GM18498 (cell line): Measurements from ENCODE around the gene RABL6.
"Not testable (repeated sequence)": the region's sequence is repeated elsewhere in the genome, so short reads cannot be mapped to it uniquely, and the experiment has no call there.

Experiments
- ATAC-seq: cut with Tn5 transposase; IDR thresholded peaks from one replicate; pipeline ENCODE4 v1.9.1; 2021; ENCODE audit warnings: mild to moderate bottlenecking, moderate library complexity; ENCODE audit not compliant: unreplicated experiment

The RABL6 gene, protein sequence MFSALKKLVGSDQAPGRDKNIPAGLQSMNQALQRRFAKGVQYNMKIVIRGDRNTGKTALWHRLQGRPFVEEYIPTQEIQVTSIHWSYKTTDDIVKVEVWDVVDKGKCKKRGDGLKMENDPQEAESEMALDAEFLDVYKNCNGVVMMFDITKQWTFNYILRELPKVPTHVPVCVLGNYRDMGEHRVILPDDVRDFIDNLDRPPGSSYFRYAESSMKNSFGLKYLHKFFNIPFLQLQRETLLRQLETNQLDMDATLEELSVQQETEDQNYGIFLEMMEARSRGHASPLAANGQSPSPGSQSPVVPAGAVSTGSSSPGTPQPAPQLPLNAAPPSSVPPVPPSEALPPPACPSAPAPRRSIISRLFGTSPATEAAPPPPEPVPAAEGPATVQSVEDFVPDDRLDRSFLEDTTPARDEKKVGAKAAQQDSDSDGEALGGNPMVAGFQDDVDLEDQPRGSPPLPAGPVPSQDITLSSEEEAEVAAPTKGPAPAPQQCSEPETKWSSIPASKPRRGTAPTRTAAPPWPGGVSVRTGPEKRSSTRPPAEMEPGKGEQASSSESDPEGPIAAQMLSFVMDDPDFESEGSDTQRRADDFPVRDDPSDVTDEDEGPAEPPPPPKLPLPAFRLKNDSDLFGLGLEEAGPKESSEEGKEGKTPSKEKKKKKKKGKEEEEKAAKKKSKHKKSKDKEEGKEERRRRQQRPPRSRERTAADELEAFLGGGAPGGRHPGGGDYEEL

DNA sequence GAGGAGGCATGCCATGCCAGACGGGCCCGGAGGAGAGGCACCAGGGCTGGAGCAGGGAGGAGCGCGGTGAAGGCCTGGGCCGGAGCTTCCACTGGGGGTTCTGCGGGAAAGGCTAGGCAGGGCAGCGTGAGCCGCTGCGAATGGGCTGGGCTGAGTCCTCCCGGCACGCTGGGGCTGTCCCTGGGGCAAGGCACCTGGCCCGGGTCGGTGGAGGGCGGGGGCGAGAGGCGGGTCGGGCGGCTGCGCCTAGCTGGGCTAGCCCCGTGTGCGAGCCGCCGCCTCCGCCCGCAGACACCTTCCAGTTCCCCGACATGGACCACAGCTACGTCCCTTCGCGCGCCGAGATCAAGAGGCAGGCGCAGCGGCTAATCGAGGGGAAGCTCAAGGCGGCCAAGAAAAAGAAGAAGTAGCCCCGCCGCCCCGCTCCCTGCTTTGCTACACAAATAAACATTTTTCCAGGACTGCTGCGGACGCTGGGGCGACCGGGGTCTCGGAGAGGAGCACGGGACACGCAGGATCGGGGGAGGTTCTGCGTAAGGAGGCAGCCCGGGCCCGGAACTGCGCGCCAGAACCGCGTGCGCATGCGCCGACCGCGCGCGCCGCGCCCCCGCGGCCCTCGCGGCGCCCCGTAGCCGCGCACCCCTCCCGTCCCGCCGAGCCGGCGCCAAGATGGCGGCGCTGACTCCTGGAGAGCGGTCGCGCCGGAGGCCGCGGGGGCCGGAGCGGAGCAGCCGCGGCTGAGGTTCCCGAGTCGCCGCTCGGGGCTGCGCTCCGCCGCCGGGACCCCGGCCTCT, at the start of gene RABL6:
Gene RABL6 (plus strand): TSS at position 668 of the 794 bp plus-strand sequence. CDS start 249 bp downstream, outside the sequence.
- peak; percentile 80 for ATAC-seq

DNA sequence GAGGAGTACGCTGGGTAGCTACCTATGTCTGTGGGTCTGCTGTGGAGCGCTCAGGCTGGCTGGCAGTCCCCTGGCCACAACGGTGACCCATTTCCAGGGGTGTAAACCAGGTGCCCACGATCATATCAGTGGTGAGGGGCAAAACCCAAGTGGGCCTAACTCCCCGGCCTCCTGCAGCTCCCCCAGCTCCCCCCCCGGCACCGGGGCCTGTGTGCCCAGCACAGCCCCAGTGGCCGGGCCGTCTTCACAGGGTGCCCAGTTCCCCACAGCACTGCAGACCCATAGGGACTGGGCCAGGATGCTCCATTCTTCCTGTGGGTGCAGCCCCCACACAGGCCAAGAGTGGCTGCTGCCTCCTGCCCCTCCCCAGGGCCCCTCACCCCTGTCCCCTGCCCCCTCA, 48.7 kb upstream of the RABL6 start:
- ATAC-seq, result no peak

DNA sequence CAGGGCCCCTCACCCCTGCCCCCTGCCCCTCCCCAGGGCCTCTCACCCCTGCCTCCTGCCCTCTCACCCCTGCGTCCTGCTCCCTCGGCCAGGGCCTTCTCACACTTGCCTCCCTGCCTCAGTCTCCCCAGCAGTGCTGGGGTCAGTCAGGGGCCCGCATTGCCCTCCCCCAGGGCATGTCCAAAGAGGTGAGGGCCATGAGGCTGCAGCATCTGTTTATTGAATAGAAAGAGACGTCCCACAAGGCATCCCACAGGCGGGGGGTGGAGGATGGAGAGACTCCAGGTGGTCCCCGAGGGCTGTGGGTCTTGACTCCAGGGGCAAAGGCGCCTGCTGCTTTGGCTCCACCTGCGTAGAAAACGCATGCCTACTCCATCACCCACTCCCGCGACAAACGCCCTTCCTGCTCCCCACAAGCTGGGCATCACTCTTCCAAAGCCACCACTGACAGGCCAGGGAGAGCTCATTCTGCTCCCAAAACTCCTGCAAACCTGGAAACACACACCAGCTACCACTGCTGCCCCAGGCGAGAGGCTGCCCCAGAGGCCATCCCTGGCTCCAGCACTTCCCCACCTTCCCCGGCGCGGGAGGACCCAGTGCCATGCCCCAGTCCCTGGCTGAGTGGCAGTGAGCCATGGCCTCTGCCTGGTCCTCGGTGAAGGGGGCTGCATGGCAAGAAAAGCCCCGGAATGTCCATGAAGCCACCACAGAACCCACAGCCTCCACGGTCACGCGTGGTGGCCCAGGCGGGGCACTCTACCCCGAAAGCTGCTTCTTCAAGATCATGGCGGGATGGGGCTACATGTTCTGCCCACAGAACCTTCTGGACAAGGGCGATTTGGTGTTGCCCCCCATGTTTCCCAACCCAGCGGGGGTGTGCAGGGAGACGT, 48.1 kb upstream of the RABL6 start:
- no peak for ATAC-seq

DNA sequence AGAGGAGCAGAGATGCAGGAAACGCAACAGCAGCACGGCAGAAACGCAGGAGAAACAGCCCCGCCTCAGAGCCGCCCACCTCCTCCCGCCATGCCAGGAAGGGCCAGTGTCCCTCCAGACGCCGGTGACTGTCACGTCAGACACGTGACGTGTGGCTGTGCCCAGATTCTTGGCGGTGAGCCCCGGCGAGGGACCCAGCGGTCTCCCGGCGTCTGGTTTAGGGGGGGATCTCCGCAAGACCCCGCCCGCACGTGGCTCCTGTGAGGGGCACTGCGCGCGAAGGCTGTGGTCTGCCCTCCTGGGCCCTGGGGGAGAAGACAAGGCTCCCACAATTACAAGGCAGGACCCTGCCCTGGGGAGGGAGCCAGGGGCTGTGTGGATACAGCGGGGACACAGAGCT, 47.3 kb upstream of the RABL6 start:
- ATAC-seq, result no peak

DNA sequence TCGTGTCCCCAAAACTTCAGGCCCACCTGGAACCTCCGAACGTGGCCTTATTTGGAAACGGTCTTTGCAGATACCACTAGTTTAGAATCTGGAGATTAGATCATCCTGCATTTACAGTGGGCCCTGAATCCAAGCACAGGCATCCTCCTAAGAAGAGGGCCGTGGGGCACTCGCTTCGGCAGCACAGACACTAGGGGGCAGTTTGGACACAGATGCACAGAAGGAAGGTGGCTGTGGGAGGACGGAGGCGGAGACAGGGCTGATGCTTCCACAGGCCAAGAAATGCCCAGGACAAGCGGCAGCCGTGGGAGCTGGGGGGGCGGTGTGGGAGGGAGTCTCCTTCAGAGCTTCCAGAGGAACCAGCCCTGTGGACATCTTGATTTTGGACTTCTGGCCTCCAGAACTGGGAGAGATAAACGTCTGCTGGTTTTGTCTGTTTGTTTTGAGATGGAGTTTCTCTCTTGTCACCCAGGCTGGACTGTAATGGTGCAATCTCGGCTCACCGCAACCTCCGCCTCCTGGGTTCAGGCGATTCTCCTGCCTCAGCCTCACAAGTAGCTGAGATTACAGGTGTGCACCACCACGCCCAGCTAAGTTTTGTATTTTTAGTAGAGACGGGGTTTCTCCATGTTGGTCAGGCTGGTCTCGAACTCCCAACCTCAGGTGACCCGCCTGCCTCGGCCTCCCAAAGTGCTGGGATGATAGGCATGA, 46.8 kb upstream of the RABL6 start:
- ATAC-seq, result not testable (repeated sequence)

DNA sequence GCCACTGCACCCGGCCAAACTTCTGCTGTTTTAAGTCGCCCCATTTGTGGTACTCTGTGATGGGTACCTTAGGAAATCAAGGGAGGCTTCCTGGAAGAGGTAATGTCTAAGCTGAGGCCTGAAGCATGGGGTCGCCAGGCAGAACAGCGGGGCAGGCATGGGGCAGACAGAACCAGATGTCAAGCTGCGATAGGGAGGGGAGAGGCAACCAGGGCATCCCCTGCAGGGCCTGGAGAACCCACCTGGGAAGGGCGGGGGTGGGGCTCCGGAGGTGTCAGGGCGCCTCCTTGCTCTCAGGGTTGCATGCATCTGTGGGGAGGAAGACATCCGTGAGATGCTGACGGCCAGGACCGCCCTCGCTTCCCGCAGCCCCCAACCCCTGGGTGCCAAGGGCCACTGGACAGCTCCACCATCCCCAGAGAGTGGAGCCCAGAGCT, 46.2 kb upstream of the RABL6 start:
- no peak for ATAC-seq

DNA sequence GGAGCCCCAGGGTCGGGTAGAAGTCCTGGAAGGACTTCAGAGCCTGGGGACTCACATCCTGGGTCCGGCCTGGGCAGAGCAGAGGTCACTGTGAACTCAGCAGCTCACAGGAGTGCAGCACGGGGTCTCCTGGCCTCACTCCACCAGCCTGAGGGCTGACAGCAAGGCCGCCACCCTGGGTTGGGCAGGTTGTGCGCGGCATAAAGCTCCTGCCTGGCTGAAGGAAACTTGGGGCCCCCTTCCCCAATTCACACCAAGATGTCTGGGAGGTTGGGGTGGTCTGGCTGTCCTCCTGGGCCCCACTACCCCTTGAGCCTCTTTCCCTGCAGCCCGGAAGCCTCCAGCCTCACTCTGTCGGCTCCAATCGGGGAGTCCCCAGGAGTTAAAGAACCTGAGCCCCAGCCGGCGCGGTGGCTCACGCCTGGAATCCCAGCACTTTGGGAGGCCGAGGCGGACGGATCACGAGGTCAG, 45.5 kb upstream of the RABL6 start:
- ATAC-seq, result no peak

DNA sequence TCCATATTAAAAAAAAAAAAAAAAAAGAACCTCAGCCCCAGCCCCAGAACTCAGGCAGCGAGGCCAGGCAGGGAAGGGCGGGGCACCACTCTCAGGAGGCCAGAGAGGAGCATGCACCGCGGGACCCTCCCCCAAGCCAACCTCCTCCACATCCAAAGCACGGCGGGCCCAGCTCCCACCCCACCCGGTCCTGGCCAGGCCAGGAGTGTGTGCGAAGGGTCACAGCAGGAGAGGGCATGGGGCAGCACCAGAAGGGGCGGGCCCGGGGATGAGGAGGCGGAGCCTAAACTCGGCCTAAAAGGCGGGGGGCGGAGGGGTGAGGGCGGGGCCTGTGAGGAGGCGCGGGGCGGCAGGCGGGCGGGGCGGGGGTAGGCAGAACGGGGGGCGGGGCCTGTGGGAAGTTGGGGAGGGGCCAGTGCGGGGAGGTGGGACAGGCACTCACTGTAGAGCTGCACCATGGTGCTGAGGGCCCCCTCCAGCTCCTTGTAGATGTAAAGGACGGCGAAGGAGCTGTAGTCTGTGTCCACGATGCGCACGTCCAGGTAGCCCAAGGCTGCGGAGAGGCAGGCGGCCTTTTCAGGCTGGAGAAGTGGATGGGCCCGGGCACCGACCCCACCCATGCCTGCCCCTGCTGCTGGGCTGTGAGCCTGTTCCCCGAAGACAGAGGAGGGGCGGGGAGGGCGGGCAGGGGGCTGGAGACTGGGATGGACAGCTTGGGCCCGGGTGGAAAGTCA, 44.7 kb upstream of the RABL6 start:
- no peak for ATAC-seq

DNA sequence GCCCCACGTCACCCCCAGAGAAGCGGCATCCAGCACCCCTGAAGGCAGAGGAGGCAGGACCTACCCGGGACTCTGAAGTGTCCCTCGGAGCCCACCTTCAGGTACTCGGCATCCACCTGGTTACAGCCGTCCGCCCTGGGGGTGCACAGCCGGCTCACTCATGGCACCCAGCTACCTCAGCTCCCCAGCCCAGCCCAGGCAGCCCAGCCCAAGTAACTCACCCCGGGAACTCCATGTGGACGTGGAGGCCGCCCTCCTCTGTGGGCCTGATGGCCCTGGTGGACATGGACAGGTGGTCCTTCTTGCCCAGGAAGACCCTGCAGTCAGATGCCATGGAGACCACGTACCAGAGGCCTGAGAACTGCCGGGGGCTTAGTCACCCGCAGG, 44.1 kb upstream of the RABL6 start:
- ATAC-seq, result no peak

DNA sequence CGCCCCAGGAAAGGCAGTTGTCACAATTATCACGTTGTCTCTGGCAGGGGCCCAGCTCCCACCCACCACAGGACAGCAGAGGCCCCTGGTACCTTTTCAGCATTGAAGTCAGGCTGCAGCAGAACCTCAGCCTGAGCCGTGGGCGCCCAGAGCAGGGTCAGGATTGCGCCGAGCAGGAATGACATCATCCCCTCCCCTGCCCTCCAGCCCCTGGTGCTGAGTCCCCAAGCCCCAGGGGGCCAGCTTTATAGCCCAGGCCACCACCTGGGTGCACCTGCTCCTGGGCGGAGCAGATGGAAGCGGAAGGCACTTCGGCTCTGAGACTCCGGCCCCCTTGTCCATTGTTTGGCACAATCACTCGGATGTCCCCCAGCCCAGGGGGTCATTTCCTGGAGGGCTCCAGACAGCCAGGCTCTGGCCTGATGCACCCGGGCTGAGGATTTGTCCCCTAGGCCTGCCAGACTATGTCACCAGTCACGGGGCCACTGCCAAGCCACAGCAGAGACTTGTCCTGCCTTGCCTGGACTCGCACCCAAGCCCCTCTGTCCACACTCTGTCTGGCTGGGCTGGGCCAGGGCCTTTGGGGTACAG, 43.4 kb upstream of the RABL6 start, which contains the start of gene LCN15:
Gene LCN15 (minus strand): TSS at position 218 of the 591 bp plus-strand sequence. CDS start 30 bp downstream, at position 188.
- ATAC-seq, result no peak

DNA sequence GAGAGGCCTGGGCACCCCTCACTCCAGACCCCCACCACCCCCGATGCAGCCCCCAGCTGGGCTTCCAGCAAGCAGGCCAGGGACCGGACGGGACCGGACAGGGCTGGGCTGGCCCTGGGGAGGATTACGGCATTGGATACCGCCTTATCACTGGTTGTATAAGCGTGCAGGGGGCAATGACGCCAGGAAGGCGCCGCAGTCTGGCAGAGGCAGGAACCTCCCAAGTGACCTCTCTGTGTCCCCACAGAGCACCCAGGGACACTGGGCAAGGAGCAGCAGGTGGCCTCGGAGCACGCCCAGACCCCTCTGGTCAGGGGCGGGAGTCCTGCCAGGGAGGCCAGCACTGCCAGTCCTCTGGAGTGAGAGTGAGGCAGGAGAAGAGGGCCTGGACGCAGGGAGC, 42.7 kb upstream of the RABL6 start:
- no peak for ATAC-seq

DNA sequence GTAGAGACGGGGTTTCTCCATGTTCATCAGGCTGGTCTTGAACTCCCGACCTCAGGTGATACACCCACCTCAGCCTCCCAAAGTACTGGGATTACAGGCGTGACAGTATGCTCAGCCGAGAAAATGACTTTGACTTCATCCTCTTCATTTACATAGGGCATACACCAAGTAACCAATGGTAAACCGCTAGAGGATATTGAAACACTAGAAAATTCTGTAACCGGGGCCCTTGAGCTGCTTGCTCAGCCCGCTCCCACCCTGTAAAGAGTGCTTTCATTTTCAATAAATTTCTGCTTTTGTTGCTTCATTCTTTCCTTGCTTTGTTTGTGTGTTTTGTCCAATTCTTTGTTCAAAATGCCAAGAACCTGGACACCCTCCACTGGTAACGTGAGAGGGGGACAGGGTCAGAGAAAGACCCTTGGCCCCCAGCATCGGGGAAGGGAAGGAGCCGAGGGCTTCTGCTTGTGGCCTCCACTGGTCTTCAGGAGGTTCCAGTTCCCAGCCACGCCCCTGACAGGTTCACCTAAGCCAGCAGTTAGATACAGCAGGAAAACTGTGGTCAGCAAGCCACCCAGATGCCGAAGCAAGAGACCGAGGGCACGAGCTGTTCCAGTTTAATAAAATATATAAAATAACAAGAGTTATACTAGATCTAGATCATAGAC, 41.9 kb upstream of the RABL6 start:
- ATAC-seq, result peak; percentile 69

DNA sequence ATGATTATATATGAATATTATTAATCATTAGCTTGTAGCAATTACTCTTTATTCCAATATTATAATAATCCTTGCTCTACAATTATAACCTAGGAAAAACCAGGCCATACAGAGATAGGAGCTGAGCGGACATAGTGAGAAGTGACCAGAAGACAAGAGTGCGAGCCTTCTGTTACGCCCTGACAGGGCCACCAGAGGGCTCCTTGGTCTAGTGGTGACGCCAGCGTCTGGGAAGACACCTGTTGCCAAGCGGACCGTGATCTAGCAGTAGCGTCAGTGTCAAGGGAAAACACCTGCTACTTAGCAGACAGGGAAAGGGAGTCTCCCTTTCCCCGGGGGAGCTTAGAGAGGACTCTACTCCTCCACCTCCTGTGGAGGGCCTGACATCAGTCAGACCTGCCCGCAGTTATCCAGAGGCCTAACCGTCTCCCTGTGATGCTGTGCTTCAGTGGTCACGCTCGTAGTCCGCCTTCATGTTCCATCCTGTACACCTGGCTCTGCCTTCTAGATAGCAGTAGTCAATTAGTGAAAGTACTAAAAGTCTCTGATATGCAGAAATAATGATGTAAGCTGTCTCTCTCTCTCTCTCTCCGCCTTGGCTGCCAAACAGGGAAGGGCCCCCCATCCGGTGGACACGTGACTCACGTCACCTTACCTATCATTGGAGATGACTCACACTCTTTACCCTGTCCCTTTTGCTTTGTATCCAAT, 41.2 kb upstream of the RABL6 start:
- not testable (repeated sequence) for ATAC-seq

DNA sequence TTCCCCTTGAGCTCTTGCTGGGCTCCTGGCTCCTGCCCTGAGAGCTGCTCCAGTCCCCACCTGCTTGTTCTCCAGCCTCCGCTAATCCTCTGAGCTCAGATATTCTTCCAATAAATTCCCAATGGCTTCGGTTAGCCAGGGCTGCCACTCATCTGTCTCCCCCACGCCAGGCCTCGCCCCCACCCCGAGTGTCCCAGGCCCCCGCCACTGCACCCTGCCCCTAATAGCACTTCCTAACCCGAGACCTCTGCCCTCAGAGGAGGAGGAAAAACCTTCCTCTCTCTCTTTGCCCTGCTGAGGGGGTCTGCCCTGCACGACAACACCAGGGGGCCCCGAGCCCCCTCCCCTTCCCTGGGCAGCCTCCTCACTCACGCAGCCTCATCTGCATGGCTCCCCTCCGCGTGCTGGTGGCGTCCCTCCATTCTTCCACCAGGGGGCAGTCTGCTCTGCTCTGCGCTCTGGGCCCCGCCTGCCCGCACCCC, 38.0 kb upstream of the RABL6 start:
- no peak for ATAC-seq

DNA sequence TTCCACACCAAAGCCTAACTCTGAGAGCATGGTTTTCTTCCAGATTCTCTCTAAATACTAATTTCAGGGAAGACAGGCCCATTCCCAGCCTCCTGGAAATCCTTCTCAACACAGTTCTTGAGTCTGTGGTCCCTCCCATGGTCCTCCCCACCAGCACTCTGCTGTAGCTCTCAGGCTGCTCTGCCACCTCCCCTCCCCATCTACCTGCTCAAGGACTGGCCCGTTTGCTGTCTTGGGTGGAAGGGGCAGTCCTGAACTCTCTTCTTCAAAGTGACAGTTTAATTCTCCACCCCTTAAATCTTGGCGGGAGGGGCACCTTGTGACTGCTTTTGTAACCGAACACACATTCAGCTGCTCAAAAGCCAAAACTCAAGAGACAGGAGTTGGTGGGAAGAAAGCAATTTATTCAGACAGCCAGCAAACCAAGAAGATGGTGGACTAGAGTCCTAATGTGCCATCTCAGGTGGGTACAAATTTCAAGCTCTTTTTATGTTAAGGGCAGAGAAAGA, 35.8 kb upstream of the RABL6 start:
- ATAC-seq, result no peak

DNA sequence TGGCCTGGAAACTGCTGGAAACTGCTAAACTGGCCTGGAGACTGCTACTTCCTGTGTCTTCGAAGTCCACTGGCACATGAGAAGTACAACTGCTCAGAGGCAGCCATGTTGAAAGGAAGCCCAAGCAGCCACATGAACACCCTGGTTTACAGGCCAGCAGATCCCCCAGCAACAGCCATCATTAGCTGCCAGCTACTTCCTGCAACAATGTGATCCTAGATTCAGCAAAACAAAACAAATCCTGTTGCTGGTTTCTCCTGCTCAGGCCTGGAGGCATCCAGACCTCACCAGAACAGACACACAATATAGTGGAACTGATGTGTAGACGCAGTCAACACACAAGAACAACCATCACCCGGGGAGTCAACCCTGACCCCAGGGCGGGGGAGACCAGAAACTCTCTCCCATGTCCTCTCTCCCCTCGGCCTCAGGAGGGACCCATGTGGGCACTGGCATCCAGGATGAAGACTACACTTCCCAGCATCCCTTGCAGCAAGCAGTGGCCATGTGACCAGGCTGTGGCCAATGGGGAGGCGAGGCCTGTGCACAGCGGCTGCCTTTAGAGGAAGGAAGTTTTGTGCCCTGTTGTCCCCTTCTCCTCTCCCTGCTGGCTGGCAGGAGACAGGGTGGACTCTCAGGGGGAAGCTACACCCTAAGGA, 34.2 kb upstream of the RABL6 start:
- no peak for ATAC-seq
